Activated B cell treated with CpG ODN at 0.5 μM for 24 hours (primary cell): Measurements from ENCODE around the gene DPEP2. TPM values are rescaled to one million over a fixed set of nuclear protein-coding genes. Genes with fewer than 3 reads are reported as not detected.
"Not testable (repeated sequence)": the region's sequence is repeated elsewhere in the genome, so short reads cannot be mapped to it uniquely, and the experiment has no call there.

Source experiments
- ATAC-seq: fragments of 200-7000 bp; cut with Tn5 transposase; one replicate; pipeline ENCODE4 v1.10.0; 2021; ENCODE audit warnings: low read depth, mild to moderate bottlenecking, moderate library complexity
- CTCF ChIA-PET: fragments of 350-600 bp; sonication (Branson Sonifier 250); formaldehyde crosslinking; loops from one replicate; lab custom pipeline; 2021; ENCODE audit warnings: antibody characterized with exemption; lab: Charles Lee
- POLR2A ChIA-PET: fragments of 350-600 bp; sonication (Branson Sonifier 250); formaldehyde crosslinking; loops from one replicate; lab custom pipeline; 2021; ENCODE audit warnings: antibody characterized with exemption; lab: Charles Lee
- DNase-seq: peaks from one replicate; pipeline ENCODE4 v3.0.0; 2022
- H3K27ac Mint-ChIP-seq: one replicate; pipeline ENCODE4 v1.8.0; 2020; ENCODE audit warnings: mixed read lengths
- H3K27me3 Mint-ChIP-seq: one replicate; pipeline ENCODE4 v1.8.0; 2021; ENCODE audit warnings: mixed read lengths
- H3K36me3 Mint-ChIP-seq: one replicate; pipeline ENCODE4 v1.8.0; 2021; ENCODE audit warnings: low read depth, mixed read lengths
- H3K4me1 Mint-ChIP-seq: one replicate; pipeline ENCODE4 v1.8.0; 2021; ENCODE audit warnings: mixed read lengths
- H3K4me3 Mint-ChIP-seq: one replicate; pipeline ENCODE4 v1.8.0; 2020; ENCODE audit warnings: mild to moderate bottlenecking, mixed read lengths
- H3K9me3 Mint-ChIP-seq: one replicate; pipeline ENCODE4 v1.8.0; 2020; ENCODE audit warnings: mixed read lengths
- intact Hi-C: fragments of 100-400 bp; cut with micrococcal nuclease; formaldehyde crosslinking; loops from one replicate; pipeline ENCODE4 v1.15.1; 2024
- total RNA-seq: library from RNA; stranded (reverse); gene quantifications from 2 replicates; pipeline ENCODE4 v1.2.3, GENCODE V29; 2022
- TF ChIP-seq, protein P1 (sequence below): fragments of 200-600 bp; IDR thresholded peaks from one replicate; pipeline ENCODE4 v1.8.0; 2022; ENCODE audit warnings: antibody characterized with exemption, mild to moderate bottlenecking

DPEP2 gene
- total RNA-seq, 1 donor from 2014 or later = 13.8 TPM

DNA sequence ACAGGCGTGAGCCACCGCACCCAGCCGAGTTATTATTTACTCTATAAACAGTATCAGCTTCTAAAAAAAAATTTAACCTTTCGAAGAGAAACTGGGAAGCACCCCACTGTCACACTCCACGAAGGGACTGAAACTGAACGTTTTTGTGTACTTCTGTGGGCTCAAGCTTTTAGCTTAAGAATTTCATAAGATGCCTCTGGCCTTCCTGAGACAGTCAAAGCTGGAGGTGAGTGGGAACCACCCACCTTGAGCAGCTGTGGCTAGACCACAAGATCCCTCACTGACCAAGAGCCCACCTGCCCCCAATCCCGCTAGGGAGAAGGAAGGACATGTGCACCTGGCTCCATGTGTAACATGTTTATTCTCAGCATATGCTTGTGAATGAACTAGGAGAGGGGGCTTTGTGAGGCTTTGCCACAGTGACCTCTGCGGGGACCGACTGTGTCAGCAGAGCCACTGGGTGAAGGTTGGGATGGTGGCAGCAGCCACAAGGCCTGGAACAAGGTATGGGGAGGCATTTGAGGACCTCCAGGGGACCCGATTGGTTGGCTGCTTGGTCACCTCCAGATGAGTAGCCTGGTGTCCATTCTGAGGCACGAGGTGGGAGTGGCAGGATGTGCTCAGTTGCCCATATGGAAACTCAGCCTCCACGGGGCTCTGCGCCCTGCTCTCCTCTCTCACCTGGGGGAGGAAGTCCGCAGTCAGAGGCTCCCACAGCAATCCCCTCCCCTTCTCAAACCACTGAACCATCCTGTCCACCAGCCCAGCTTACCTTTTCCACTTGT, 23.8 kb downstream of the DPEP2 start:
- TF ChIP-seq, protein P1, sequence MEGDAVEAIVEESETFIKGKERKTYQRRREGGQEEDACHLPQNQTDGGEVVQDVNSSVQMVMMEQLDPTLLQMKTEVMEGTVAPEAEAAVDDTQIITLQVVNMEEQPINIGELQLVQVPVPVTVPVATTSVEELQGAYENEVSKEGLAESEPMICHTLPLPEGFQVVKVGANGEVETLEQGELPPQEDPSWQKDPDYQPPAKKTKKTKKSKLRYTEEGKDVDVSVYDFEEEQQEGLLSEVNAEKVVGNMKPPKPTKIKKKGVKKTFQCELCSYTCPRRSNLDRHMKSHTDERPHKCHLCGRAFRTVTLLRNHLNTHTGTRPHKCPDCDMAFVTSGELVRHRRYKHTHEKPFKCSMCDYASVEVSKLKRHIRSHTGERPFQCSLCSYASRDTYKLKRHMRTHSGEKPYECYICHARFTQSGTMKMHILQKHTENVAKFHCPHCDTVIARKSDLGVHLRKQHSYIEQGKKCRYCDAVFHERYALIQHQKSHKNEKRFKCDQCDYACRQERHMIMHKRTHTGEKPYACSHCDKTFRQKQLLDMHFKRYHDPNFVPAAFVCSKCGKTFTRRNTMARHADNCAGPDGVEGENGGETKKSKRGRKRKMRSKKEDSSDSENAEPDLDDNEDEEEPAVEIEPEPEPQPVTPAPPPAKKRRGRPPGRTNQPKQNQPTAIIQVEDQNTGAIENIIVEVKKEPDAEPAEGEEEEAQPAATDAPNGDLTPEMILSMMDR = no peak
- ChIA-PET CTCF (no interaction called here), POLR2A (interaction anchor here (0.9 kb wide), 1 partner anchor 9 kb away, joined by 3 read pairs; no protein-coding TSS in a partner anchor)
- Mint-ChIP-seq H3K4me1 (peaks cover 8% of the 10 kb centered on the region), H3K36me3 (no peaks in the 10 kb centered on the region), H3K27ac (no peak overlapping the region), H3K9me3 (no peaks in the 10 kb centered on the region), H3K27me3 (no peaks in the 10 kb centered on the region), H3K4me3 (no peak overlapping the region)
- DNase-seq (no peak), ATAC-seq (no peak)
- intact Hi-C loops = no loop called here

- DNase-seq, H3K27me3 Mint-ChIP-seq, intact Hi-C loops, H3K9me3 Mint-ChIP-seq, H3K27ac Mint-ChIP-seq, H3K36me3 Mint-ChIP-seq, H3K4me3 Mint-ChIP-seq, ATAC-seq: not testable (repeated sequence)
- peaks cover 21% of the 10 kb centered on the region for H3K4me1 Mint-ChIP-seq
- ChIA-PET CTCF (interaction anchor here (0.9 kb wide), 1 partner anchor 68 kb away, joined by 3 read pairs; no protein-coding TSS in a partner anchor), POLR2A (interaction anchor here (0.6 to 1.6 kb wide), 3 partner anchors 13 to 16 kb away, joined by 3 to 5 read pairs (median 5); no protein-coding TSS in a partner anchor)
Measured at GRCh38 chr16:67972285-67972684, 27.0 kb downstream of the DPEP2 start.

DNA sequence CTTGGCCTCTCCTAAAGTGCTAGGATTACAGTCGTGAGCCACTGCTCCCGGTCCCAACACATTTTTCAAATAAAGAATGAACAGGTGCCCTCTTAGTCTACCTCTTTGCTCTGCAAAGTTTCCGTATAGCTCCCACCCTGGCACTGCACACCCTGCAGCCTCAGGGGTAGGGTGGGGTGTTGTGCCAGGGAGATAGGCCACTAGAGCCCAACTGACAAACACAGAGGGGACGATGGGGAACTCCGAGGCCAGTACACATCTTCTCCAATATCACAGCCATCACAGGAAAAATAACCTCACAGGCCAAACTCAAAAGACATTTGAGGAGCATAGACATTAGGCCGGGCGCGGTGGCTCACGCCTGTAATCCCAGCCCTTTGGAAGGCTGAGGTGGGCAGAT, 28.2 kb downstream of the DPEP2 start:
- ChIA-PET CTCF (no interaction called here), POLR2A (interaction anchor here (1.6 kb wide), 1 partner anchor 14 kb away, joined by 5 read pairs; no protein-coding TSS in a partner anchor)
- ATAC-seq (no peak), DNase-seq (no peak)
- Mint-ChIP-seq H3K9me3 (no peaks in the 10 kb centered on the region), H3K4me1 (peaks cover 27% of the 10 kb centered on the region), H3K27me3 (no peaks in the 10 kb centered on the region), H3K27ac (no peak overlapping the region), H3K36me3 (peaks cover 3% of the 10 kb centered on the region), H3K4me3 (no peak overlapping the region)
- intact Hi-C loops = no loop called here
- TF ChIP-seq, protein P1 = no peak

DNA sequence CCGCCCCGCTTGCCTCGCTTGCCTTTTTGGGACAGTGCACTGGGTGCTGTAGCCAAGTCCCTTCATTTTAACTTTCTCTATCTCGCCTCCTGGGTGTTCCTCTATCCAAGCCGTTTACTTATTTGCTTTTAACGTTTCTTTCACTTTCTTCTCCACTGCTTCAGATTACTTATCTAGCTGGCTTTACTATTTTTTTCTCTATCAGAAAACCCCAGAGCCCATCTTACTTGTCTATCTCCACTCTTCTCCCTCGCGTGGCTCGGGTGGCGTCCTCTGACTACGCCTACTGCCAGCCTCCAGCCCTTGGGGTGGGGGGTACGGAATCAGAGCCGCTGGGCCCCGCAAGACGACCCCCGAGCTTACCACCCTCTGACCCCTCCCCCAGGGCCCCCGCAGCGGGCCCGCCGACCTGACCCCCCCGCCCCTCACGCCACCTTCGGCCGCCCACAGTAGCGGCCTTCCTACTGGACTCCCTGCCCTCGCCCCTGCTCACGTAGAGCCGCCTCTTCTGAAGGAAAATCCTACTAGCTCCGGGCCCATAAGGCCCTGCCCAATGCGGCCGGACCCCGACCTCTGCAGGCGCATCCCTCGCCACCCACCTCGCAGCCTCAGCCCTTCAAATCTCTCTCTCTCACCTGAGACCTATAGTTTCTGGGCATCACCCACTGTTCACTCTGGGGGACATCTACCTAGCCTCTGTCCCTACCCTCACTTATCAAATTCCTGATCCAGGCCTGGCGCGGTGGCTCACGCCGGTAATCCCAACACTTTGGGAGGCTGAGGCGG, 29.8 kb downstream of the DPEP2 start:
- peaks cover 28% of the 10 kb centered on the region for H3K4me1 Mint-ChIP-seq
- peak overlapping the region; percentile 96 for H3K4me3 Mint-ChIP-seq
- TF ChIP-seq, protein P1 = no peak
- DNase-seq (no peak), ATAC-seq (peak; percentile 3)
- CTCF ChIA-PET = interaction anchor here (1.4 kb wide), 1 partner anchor 71 kb away, joined by 4 read pairs; no protein-coding TSS in a partner anchor
- peak overlapping the region; percentile 68 for H3K27ac Mint-ChIP-seq
- POLR2A ChIA-PET = interaction anchor here (0.6 to 3.0 kb wide), 9 partner anchors 10 to 96 kb away, joined by 3 to 25 read pairs (median 3); partner anchors contain the start of genes EDC4 and PSMB10
- H3K36me3 Mint-ChIP-seq = peaks cover 3% of the 10 kb centered on the region
- intact Hi-C loops = loop anchor here (2.0 kb wide), 1 partner anchor 77 kb away; the partner anchor contains the start of gene PSKH1
- H3K27me3 Mint-ChIP-seq = no peaks in the 10 kb centered on the region
- no peaks in the 10 kb centered on the region for H3K9me3 Mint-ChIP-seq
